K562 (cell line): ENCODE measurements around the gene YARS1. TPM values are rescaled to one million over a fixed set of nuclear protein-coding genes. Genes with fewer than 3 reads are reported as not detected.

ENCODE experiments used
- CEBPB ChIP-seq: fragments of 450-650 bp; IDR thresholded peaks from 2 replicates; pipeline ENCODE4 v1.6.1; 2016; ENCODE audit warnings: missing genetic modification characterization, missing compliant biosample characterization
- CHD7 ChIP-seq: fragments of 200-600 bp; sonication (generic); IDR thresholded peaks from one replicate; pipeline ENCODE4 v1.6.1; 2012; ENCODE audit warnings: mild to moderate bottlenecking, low read depth, low read length, inconsistent platforms
- ETV1 ChIP-seq: fragments of 450-650 bp; conservative IDR thresholded peaks from 2 replicates; pipeline ENCODE4 v1.6.1; 2016; ENCODE audit warnings: missing genetic modification characterization, control low read depth, low read depth, missing compliant biosample characterization
- RFX5 ChIP-seq: IDR thresholded peaks from 2 replicates; pipeline ENCODE4 v1.6.1; 2011; ENCODE audit warnings: low read depth, mild to moderate bottlenecking, improper control_type of control experiment, low read length
- ZNF551 ChIP-seq: fragments of 250-450 bp; sonication (Bioruptor Pico); IDR thresholded peaks from 2 replicates; pipeline ENCODE4 v1.5.0; 2021; ENCODE audit warnings: mild to moderate bottlenecking, moderate library complexity
- ZNF583 ChIP-seq: fragments of 250-450 bp; sonication (Bioruptor Pico); IDR thresholded peaks from 2 replicates; pipeline ENCODE4 v1.4.0; 2020
- polyA plus RNA-seq, 8 experiments: library from polyadenylated mRNA; depleted of rRNA in 4 of 8; stranded (reverse) in 5 of 8; unstranded in 3 of 8; fragments of >200 nt; fragmentation: Nextera tagmentation in 2 of 8; fragmentation: Illumina TruSeq in 1 of 8; extraction: Ambion mirVana in 2 of 8; extraction: Trizol in 1 of 8; gene quantifications; 2 replicates each; pipeline versions ENCODE4 v1.2.1 to v1.2.3, GENCODE V29; 2011 to 2014; ENCODE audit warnings: inconsistent platforms in 1 of 8, missing spikeins in 1 of 8
- total RNA-seq, 7 experiments: library from RNA; depleted of rRNA in 6 of 7; stranded (reverse); fragments of >200 nt in 6 of 7; fragmentation: Illumina TruSeq in 2 of 7; extraction: Trizol in 2 of 7; gene quantifications; 2 replicates each; pipeline versions ENCODE4 v1.2.1 to v1.2.3, GENCODE V29; 2011 to 2021; ENCODE audit warnings: low replicate concordance in 1 of 7

YARS1 gene
- total and polyA plus RNA-seq, 9 of the 15 experiments (the other 6 are each of a cell fraction or from before 2014, with no cell fraction given): 66.2 to 336 (median 201) TPM

- TF ChIP-seq CHD7: no peak
- no peak for TF ChIP-seq ETV1
- TF ChIP-seq RFX5: no peak
- no peak for TF ChIP-seq CEBPB
- no peak for TF ChIP-seq ZNF583 (CRISPR knock-in tag)
- TF ChIP-seq ZNF551 (CRISPR knock-in tag): no peak
These were observed 48.7 kb upstream of the YARS1 start (continued) for GRCh38 chr1:32865639-32866405.
